CD4-positive, alpha-beta T cell treated with Interleukin-6 at 100 ng/mL for 8 hours (primary cell): Measurements from ENCODE around the gene ANKRD13D.

Source experiments
- DNase-seq: peaks from one replicate; pipeline ENCODE4 v3.0.0-alpha.2; 2020; ENCODE audit warnings: mixed read lengths, low spot score

Gene ANKRD13D

GRCh38 chr11:67303132-67303834 lies 14.2 kb downstream of the ANKRD13D start, which contains the start of gene SSH3:
SSH3 (plus strand) TSS chr11:67303530; CDS start chr11:67303626, 96 bp downstream.
- DNase-seq = peak; percentile 27

GRCh38 chr11:67303835-67304411 lies 14.8 kb downstream of the ANKRD13D start:
- no peak for DNase-seq

- no peak for DNase-seq
Observed at GRCh38 chr11:67304511-67305113, 15.5 kb downstream of the ANKRD13D start.

GRCh38 chr11:67306769-67307544 lies 17.9 kb downstream of the ANKRD13D start:
- DNase-seq = no peak

GRCh38 chr11:67307545-67308001 lies 18.5 kb downstream of the ANKRD13D start:
- DNase-seq = no peak

- no peak for DNase-seq
Observed at GRCh38 chr11:67308031-67308866, 19.1 kb downstream of the ANKRD13D start.

GRCh38 chr11:67309166-67309565 lies 20.1 kb downstream of the ANKRD13D start:
- no peak for DNase-seq

GRCh38 chr11:67309661-67310061 lies 20.6 kb downstream of the ANKRD13D start:
- no peak for DNase-seq

- no peak for DNase-seq
Observed at GRCh38 chr11:67310246-67311050, 21.3 kb downstream of the ANKRD13D start.

- no peak for DNase-seq
Observed at GRCh38 chr11:67311051-67311555, 22.0 kb downstream of the ANKRD13D start.

GRCh38 chr11:67311556-67312082 lies 22.5 kb downstream of the ANKRD13D start:
- DNase-seq = no peak

GRCh38 chr11:67312187-67313021 lies 23.3 kb downstream of the ANKRD13D start:
- DNase-seq = peak; percentile 50

GRCh38 chr11:67313125-67313890 lies 24.2 kb downstream of the ANKRD13D start:
- DNase-seq = no peak

GRCh38 chr11:67314218-67314617 lies 25.1 kb downstream of the ANKRD13D start:
- DNase-seq = no peak

- DNase-seq = no peak
Observed at GRCh38 chr11:67315325-67315909, 26.3 kb downstream of the ANKRD13D start.

- DNase-seq = no peak
Observed at GRCh38 chr11:67316882-67317204, 27.7 kb downstream of the ANKRD13D start.

GRCh38 chr11:67317205-67317887 lies 28.2 kb downstream of the ANKRD13D start:
- DNase-seq = peak; percentile 97
